HG03469 (cell line): ENCODE measurements around the gene SLC39A10.

ENCODE experiments used
- ATAC-seq: cut with Tn5 transposase; IDR thresholded peaks from one replicate; pipeline ENCODE4 v1.9.1; 2021; ENCODE audit warnings: mild to moderate bottlenecking, moderate library complexity, moderate number of reproducible peaks; ENCODE audit not compliant: unreplicated experiment

SLC39A10 gene

GRCh38 chr2:195721042-195721441 lies 64.0 kb downstream of the SLC39A10 start:
- no peak for ATAC-seq

DNA sequence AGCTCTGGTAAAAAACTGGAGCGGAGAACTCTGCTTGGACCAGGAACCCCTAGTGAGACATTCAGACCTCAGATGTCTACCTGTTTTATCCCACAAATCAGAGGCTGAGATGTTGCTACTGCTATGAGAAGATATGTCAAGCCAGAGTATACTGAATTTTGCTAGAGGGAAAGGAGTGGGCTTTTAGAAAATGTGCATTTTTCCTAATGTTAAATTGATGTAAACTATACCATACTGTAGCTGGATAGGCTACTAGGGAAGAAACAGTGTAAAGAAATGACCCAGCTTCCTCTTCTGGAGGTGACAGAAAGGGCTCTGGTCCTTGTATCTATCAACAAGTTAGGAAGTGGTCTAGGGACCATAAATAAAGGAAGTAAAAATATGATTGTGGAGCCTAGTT lies 65.0 kb downstream of the SLC39A10 start:
- ATAC-seq, result no peak

- ATAC-seq, result no peak
These were observed 70.1 kb downstream of the SLC39A10 start for GRCh38 chr2:195727106-195727505.

DNA sequence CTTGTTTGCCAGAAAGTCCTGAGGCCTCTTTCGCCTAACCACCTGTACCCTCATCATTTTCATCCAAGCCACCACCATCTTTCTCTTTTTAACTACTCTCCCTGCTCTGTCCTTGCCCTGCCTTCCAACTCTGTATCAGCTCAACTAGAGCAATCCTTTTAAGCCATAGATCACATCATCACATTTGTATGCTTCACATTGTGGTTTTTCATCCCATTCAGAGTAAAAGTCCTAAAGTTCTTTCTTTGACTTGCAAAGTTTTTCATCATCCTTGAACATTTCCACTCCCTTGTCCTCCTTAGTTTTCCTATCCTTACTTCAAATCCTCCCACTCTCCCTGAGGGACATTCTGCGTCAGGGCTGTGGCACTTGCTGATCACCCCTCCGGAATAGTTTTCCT lies 73.9 kb downstream of the SLC39A10 start:
- no peak for ATAC-seq

GRCh38 chr2:195732574-195732973 lies 75.5 kb downstream of the SLC39A10 start:
- no peak for ATAC-seq

DNA sequence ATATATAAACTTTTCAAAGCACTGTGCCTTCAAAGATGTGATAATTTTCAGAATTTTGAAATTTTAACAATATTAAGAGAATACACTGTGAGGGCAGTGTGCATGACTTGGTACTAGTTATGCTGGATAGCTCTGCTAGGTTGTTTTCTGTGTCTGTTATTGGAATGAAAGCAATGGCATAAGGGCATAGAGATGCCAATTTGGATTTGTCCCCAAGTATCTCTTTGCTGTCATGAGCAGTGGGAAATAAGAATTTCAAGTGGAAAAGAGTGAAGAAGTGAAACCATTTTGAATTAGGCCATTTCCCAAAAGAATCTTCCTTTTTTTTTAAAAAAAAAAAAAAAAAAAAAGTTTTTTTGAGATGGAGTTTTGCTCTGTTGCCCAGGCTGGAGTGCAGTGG lies 76.8 kb downstream of the SLC39A10 start:
- no peak for ATAC-seq

DNA sequence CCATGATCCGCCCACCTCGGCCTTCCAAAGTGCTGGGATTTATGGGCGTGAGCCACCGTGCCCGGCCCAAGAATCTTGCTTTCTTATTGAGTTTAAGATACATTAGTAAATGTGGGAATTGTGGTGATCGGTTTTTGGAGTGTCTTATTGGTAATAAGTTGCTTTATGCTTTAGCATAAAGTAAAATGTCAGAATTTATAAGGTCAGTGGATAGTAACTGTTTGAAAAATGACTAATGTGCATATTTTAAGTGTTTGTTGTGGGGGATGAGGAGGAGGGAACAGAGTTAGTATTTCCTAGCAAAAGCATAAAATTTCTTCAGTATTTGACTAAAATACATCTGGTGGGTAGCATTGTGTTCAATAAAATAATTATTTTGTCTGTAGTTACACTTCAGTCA lies 77.4 kb downstream of the SLC39A10 start:
- no peak for ATAC-seq

GRCh38 chr2:195734931-195735330 lies 77.9 kb downstream of the SLC39A10 start:
- ATAC-seq, result no peak

GRCh38 chr2:195735347-195735746 lies 78.3 kb downstream of the SLC39A10 start:
- ATAC-seq, result no peak

GRCh38 chr2:195737511-195738325 lies 80.7 kb downstream of the SLC39A10 start:
- ATAC-seq, result no peak

- ATAC-seq, result no peak
These were observed 84.2 kb downstream of the SLC39A10 start for GRCh38 chr2:195741191-195741590.

DNA sequence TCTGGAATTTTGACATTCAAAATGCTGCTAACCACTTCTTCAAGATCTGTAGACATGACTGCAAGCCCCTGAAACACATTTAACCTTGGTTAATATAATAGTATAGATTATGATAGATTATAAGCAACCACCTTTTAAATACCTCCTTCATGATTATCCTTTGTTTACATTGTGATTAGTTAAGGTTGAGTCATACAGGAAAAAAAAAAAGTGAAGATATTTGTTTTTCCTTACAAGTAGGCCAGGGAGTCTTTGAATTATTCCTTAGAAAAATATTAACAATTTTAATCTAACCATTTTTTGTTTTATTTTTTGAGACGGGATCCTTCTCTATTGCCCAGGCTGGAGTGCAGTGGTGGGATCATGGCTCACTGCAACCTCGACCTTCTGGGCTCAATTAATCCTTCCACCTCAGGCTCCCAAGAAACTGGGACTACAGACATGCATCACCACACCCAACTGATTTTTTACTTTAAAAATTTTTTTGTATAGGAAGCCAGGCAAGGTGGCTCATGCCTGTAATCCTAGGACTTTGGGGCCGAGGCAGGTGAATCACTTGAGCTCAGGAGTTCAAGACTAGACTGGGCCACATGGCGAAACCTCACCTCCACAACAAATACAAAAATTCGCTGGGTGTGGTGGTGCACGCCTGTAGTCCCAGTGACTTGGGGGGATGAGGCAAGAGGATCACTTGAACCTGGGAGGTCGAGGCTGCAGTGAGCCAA lies 99.4 kb downstream of the SLC39A10 start:
- ATAC-seq, result no peak

DNA sequence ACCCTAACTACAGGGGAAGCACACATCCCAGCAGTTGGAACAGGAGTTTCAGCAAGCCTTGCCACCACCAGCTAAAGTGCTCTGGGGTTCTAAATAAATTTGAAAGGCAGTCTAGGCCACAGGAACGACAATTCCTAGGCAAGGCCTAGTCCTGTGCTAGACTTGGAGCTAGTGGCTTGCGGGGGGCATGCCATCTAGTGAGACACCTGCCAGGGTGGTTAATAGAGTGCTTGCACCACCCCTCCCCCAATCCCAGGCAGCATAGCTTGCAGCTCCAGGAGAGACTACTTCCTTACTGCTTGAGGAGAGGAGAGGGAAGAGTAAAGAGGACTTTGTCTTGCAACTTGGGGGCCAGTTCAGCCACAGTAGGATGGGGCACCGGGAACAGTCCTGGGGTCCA lies 101.8 kb downstream of the SLC39A10 start:
- ATAC-seq, result no peak

- ATAC-seq, result no peak
These were observed 102.9 kb downstream of the SLC39A10 start for GRCh38 chr2:195759877-195760276.

DNA sequence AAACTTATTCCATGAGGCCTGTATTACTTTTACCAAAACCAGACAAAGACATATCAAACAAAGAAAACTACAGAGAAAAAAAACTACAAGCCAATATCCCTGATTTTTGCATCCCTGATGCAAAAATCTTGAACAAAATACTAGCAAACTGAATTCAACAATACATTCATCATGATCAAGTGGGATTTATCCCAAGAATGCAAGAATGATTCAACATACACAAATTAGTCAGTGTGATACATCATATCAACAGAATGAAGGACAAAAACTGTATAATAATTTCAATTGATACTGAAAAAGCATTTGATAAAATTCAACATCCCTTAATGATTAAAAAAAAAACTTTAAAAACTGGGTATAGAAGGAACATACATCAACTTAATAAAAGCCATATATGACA lies 106.8 kb downstream of the SLC39A10 start:
- no peak for ATAC-seq

DNA sequence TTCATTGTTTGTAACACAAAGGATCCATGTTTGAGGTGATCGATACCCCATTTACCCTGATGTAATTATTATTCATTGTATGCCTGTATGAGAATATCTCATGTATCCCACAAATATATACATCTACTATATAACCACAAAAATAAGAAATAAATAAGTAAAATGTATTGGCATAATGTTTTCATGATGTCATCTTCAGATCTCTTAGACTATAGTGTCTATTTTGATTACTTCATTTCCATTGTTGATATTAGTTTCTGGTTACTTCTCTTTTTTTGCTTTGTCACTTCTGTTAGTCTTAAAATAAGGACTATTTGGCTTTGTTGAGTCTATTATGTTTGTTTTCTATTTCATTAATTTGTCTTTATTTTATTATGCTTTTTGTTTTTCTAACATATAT lies 109.7 kb downstream of the SLC39A10 start:
- no peak for ATAC-seq

DNA sequence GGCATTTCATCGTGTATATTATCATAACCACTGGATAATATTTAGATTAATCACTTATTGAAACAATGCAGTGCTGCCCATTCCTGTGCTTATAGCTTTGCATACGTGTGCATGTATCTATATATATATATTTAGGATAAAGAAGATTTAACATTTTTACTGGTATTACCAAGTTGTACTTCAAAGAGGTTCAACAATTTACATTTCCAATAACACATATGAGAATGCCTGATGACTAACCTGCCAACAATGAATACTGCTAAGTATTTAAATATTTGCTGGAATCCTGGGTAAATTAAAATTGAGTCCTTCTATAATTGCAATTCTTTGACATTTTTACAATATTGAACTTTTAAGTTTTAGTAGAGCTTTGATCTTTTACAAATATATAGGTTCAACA lies 111.4 kb downstream of the SLC39A10 start:
- ATAC-seq, result no peak

- ATAC-seq, result no peak
These were observed 112.9 kb downstream of the SLC39A10 start for GRCh38 chr2:195769975-195770374.

DNA sequence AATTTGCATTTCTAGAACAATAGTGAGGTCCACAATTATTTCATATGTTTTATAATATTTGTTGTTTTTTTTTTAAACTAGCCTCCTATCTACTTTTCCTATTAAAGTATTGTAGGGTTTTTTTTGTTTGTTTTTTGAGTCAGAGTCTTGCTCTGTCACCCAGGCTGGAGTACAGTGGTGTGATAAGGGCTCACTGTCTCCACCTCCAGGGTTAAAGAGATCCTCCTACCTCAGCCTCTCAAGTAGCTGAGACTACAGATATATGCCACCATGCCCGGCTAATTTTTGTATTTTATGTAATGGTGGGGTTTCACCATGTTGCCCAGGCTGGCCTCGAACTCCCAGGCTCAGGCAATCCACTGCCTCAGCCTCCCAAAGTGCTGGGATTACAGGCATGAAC lies 122.5 kb downstream of the SLC39A10 start:
- no peak for ATAC-seq

DNA sequence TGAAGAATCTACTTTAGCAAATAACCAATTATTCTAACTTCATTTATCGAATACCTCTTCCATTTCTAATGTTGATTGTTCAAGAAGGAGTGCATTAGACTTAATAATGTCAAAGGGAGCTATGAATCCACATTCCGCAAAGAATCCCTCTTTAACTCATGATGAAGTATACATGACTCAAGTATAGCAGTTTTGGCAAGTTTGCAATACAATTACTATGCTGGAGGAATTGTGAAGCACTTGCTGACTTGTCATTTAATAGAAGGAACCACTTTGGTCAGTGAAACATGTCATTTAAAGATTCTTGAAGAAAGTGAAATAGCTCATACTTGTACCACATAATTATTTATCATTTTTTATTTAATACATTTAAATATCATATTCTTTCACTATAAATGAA lies 125.1 kb downstream of the SLC39A10 start:
- no peak for ATAC-seq
